ENCODE data around the gene ISYNA1. TPM values are rescaled to one million over a fixed set of nuclear protein-coding genes. Genes with fewer than 3 reads are reported as not detected.
A peak's percentile ranks its signal among the peaks of the same experiment; 100 is the strongest.

ISYNA1 gene
- total RNA-seq, 1 donor from 2014 or later, result 6.3 TPM

DNA sequence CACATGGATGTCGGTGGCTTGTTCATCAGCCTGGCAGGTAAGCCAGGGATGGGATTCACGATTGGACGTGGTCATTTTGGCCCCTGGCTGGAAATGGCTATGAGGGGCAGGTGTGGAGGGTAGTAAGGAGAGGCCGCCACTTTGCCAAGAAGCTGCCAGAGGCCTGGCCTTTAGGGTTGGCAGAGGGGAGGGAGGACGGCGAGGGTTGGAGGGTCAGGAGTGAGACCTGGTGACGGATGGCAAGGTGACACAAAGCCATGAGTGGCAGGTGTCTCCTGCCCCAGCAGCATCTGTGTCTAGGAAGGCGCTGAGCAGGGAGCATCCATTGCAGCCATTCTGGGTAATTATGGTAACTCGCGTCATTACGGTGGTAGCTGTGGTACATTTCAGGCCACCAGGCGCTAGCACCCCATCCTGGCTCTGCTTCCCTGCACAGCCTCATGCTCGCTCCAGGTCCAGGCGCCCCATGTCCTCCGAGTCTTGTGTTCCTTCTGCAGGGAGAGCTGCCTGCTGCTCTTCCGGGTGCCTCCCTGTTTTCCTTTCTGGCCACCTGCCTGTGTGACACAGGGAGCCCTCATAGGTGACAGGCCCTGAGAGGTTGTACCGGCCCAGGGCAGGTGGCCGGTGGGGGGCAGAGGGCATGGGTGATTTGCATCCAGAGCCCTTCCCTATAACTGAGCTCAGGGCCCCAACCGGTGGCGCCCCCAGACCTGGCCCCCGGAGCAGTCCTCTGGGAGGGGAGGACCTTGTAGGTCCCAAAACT is 14.5 kb downstream of the ISYNA1 start:
- Mint-ChIP-seq H3K4me3 (no peak overlapping the region), H3K27ac (no peak overlapping the region), H3K36me3 (ENCODE audit: low read depth) (no peaks in the 10 kb centered on the region), H3K27me3 (peaks cover 4% of the 10 kb centered on the region), H3K4me1 (peaks cover 48% of the 10 kb centered on the region), H3K9me3 (no peaks in the 10 kb centered on the region)
- intact Hi-C loops (cut with micrococcal nuclease), result no loop called here
- ATAC-seq (ENCODE audit: low read depth) (no peak), DNase-seq (no peak)
- no peak for TF ChIP-seq CTCF (IDR thresholded peaks at IDR 0.05)
- ChIA-PET CTCF (interaction anchor here (1.4 kb wide), 1 partner anchor 10 kb away, joined by 5 read pairs; no protein-coding TSS in a partner anchor), POLR2A (interaction anchor here (0.6 kb wide), 1 partner anchor 401 kb away, joined by 4 read pairs; no protein-coding TSS in a partner anchor)

DNA sequence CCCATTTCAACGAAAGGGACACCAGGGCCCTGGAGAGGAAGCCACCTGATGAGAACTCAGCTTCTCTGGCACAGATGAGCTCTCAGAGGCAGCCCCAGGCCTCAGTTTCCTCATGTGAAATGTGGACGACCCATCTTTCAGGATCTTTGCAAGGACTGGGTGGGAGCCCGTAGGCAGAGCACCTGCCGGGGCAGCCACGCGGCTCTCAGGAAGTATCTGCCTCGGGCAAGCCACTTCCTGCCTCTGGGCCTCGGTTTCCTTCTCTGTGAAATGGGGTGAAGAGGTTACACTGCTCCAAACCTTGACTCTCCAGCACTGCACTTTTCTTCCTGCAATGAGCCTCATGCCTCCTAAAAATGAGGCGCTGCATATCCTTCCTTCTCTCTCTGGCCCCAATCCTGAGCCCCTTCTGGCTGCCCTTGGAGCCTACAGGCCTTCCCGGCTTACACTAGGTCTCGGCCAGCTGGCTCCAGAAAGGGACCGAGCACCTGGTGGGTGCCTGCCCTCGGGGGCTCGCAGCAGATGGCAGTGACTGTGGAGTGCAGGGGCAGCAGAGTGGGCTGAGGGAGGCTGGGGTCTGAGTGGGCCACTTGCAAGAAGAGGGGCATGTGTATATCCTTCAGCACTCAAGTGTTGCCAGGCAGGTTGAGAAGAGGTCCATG is 15.3 kb downstream of the ISYNA1 start:
- POLR2A ChIA-PET, result interaction anchor here (0.5 to 7.2 kb wide), 2 partner anchors 97 to 142 kb away, joined by 3 to 47 read pairs; partner anchors contain the start of gene JUND

DNA sequence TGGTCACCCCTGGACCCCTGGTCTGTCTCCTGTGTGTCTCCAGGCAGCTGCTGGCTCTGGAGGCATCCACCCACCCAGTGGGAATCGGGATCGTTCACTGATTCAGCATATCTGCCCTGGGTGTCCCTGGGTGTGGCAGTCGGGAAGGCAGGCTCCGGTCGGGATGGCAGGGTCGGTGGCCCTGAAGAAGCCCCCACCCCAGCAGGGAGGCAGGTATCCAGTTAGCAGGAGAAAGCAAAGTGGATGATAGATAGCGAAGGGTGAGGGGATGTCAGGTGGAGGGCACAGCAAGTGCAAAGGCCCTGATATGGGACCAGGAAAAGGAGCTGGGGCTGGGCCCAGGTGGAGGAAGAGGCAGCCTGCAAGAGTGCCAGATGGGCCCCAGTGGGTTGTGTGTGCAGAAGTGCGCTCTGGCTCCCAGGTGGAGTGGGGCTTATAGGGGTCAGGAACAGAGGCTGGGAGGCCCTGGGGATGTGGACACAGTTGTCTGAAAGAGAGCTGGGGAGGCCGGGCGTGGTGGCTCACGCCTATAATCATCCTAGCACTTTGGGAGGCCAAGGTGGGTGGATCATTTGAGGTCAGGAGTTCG is 16.5 kb downstream of the ISYNA1 start:
- H3K36me3 Mint-ChIP-seq (ENCODE audit: low read depth), result no peaks in the 10 kb centered on the region
- DNase-seq, result no peak
- TF ChIP-seq CTCF (IDR thresholded peaks at IDR 0.05), result no peak
- ChIA-PET CTCF (interaction anchor here (3.0 kb wide), 1 partner anchor 143 kb away, joined by 16 read pairs; no protein-coding TSS in a partner anchor), POLR2A (interaction anchor here (0.5 to 7.2 kb wide), 3 partner anchors 11 to 141 kb away, joined by 3 to 47 read pairs (median 11); partner anchors contain the start of gene JUND)
- no peak for ATAC-seq (ENCODE audit: low read depth)
- intact Hi-C loops (cut with micrococcal nuclease), result no loop called here
- H3K4me3 Mint-ChIP-seq, result no peak overlapping the region
- H3K27ac Mint-ChIP-seq, result no peak overlapping the region
- H3K4me1 Mint-ChIP-seq, result peaks cover 64% of the 10 kb centered on the region
- peaks cover 18% of the 10 kb centered on the region for H3K27me3 Mint-ChIP-seq
- no peaks in the 10 kb centered on the region for H3K9me3 Mint-ChIP-seq

More for the DNA sequence above, 15.3 kb downstream of the ISYNA1 start:
- no peaks in the 10 kb centered on the region for H3K9me3 Mint-ChIP-seq
- peaks cover 11% of the 10 kb centered on the region for H3K27me3 Mint-ChIP-seq
- peaks cover 56% of the 10 kb centered on the region for H3K4me1 Mint-ChIP-seq
- no peak for ATAC-seq (ENCODE audit: low read depth)
- H3K27ac Mint-ChIP-seq, result no peak overlapping the region
- TF ChIP-seq CTCF (IDR thresholded peaks at IDR 0.05), result no peak
- H3K36me3 Mint-ChIP-seq (ENCODE audit: low read depth), result no peaks in the 10 kb centered on the region
- DNase-seq, result no peak
- CTCF ChIA-PET, result interaction anchor here (0.6 kb wide), 1 partner anchor 11 kb away, joined by 4 read pairs; no protein-coding TSS in a partner anchor
- intact Hi-C loops (cut with micrococcal nuclease), result no loop called here
- no peak overlapping the region for H3K4me3 Mint-ChIP-seq

DNA sequence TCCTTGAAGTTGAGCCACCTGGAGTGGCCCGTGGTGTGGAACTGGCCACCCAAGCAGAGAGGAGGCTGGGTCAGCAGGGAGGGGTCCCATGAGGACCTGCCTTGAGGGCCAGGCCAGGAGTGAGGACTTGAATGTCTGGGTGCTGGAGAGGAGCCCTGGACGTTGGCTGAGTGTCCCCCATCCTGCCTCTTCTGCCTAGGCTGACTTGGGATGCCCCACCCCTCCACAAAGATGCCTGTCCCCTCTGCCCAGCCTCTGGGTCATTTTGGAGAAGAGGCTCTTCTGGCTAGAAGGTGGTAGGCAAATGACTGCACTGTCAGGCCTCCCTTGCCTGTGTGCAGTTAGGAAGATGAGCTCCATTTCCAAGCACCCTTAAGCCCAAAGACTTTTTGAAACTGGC is 17.0 kb downstream of the ISYNA1 start:
- CTCF ChIA-PET, result interaction anchor here (3.0 kb wide), 1 partner anchor 142 kb away, joined by 16 read pairs; no protein-coding TSS in a partner anchor
- peaks cover 65% of the 10 kb centered on the region for H3K4me1 Mint-ChIP-seq
- ATAC-seq (ENCODE audit: low read depth), result no peak
- H3K4me3 Mint-ChIP-seq, result peak overlapping the region; percentile 32
- DNase-seq, result no peak
- intact Hi-C loops (cut with micrococcal nuclease), result no loop called here
- H3K27me3 Mint-ChIP-seq, result peaks cover 24% of the 10 kb centered on the region
- no peaks in the 10 kb centered on the region for H3K36me3 Mint-ChIP-seq (ENCODE audit: low read depth)
- POLR2A ChIA-PET, result interaction anchor here (0.5 to 7.2 kb wide), 4 partner anchors 11 to 141 kb away, joined by 3 to 47 read pairs (median 7); partner anchors contain the start of gene JUND
- no peak overlapping the region for H3K27ac Mint-ChIP-seq
- H3K9me3 Mint-ChIP-seq, result no peaks in the 10 kb centered on the region
- no peak for TF ChIP-seq CTCF (IDR thresholded peaks at IDR 0.05)

Data from activated B cell treated with CpG ODN at 0.5 μM for 24 hours (primary cell).